H1 (cell line): ENCODE measurements around the gene DDI2. TPM values are rescaled to one million over a fixed set of nuclear protein-coding genes. Genes with fewer than 3 reads are reported as not detected.

ENCODE experiments used
- CTCF ChIA-PET: fragments of 300-600 bp; sonication (Branson Sonifier 250); formaldehyde crosslinking; loops from one replicate; lab custom pipeline; 2021; ENCODE audit not compliant: partially characterized antibody; lab: Charles Lee
- POLR2A ChIA-PET: fragments of 300-600 bp; sonication (Branson Sonifier 250); formaldehyde crosslinking; loops from one replicate; lab custom pipeline; 2021; ENCODE audit warnings: inconsistent platforms; ENCODE audit not compliant: partially characterized antibody; lab: Charles Lee
- DNase-seq, 2 experiments: peaks; one replicate each; pipeline versions ENCODE4 v3.0.0 to v3.0.0-alpha.2; 2010 to 2022; ENCODE audit warnings: low spot score in 2 of 2, low read depth in 1 of 2, mixed read lengths in 1 of 2
- FAIRE-seq: peaks from 2 replicates; lab custom pipeline; 2011; peaks lifted over from hg19 to GRCh38; lab: Jason Lieb, UNC
- H2AFZ ChIP-seq: 2 replicates; pipeline ENCODE4 v1.8.1; 2012; ENCODE audit warnings: low read length, inconsistent platforms
- H2AK5ac ChIP-seq: 2 replicates; pipeline ENCODE4 v1.6.1; 2013; ENCODE audit warnings: low read depth, low read length
- H2BK120ac ChIP-seq: replicated peaks from 2 replicates; pipeline ENCODE3; 2013; ENCODE audit warnings: low read depth, low read length, inconsistent platforms
- H2BK12ac ChIP-seq: 2 replicates; pipeline ENCODE4 v1.6.1; 2013; ENCODE audit warnings: low read depth, low read length
- H2BK15ac ChIP-seq: 2 replicates; pipeline ENCODE4 v1.6.1; 2013; ENCODE audit warnings: low read length
- H2BK20ac ChIP-seq: 2 replicates; pipeline ENCODE4 v1.6.1; 2013; ENCODE audit warnings: low read length
- H2BK5ac ChIP-seq: 2 replicates; pipeline ENCODE4 v1.6.1; 2013; ENCODE audit warnings: low read depth, low read length
- H3K14ac ChIP-seq: 2 replicates; pipeline ENCODE4 v1.6.1; 2013; ENCODE audit warnings: inconsistent platforms; ENCODE audit not compliant: insufficient read length
- H3K18ac ChIP-seq: 2 replicates; pipeline ENCODE4 v1.6.1; 2013; ENCODE audit warnings: low read length; ENCODE audit errors: extremely low read depth
- H3K23ac ChIP-seq: 2 replicates; pipeline ENCODE4 v1.6.1; 2013; ENCODE audit warnings: inconsistent platforms; ENCODE audit not compliant: insufficient read length
- H3K23me2 ChIP-seq: 2 replicates; pipeline ENCODE4 v1.6.1; 2013; ENCODE audit warnings: low read depth, low read length
- H3K27ac ChIP-seq: 2 replicates; pipeline ENCODE4 v1.6.1; 2011; ENCODE audit warnings: low read depth, low read length, inconsistent platforms
- H3K27me3 ChIP-seq, 4 experiments: replicated peaks in 1 of 4; 1 replicate in 1 of 4; 2 replicates in 3 of 4; pipeline versions ENCODE4 v1.6.1 to v1.8.1; 2011 to 2013; ENCODE audit warnings: low read length in 3 of 4, mild to moderate bottlenecking in 3 of 4, inconsistent platforms in 2 of 4, mixed read lengths in 2 of 4, moderate library complexity in 1 of 4; ENCODE audit not compliant: control insufficient read depth in 3 of 4, insufficient read depth in 3 of 4; ENCODE audit errors: extremely low read depth in 1 of 4
- H3K36me3 ChIP-seq, 4 experiments: 2 replicates each; pipeline versions ENCODE4 v1.6.1 to v1.8.1; 2011 to 2013; ENCODE audit warnings: mild to moderate bottlenecking in 4 of 4, low read length in 3 of 4, moderate library complexity in 2 of 4, control low read depth in 1 of 4, inconsistent platforms in 1 of 4; ENCODE audit not compliant: insufficient read depth in 4 of 4, control insufficient read depth in 2 of 4
- H3K4ac ChIP-seq: replicated peaks from 2 replicates; pipeline ENCODE3; 2013; ENCODE audit warnings: low read length, low read depth, mixed read lengths, inconsistent platforms; ENCODE audit not compliant: insufficient read length
- H3K4me1 ChIP-seq, 4 experiments: replicated peaks in 1 of 4; 1 replicate in 1 of 4; 2 replicates in 3 of 4; pipeline versions ENCODE4 v1.6.1 to v1.8.1; 2011 to 2013; ENCODE audit warnings: low read length in 3 of 4, inconsistent platforms in 2 of 4, mixed read lengths in 1 of 4; ENCODE audit not compliant: insufficient read depth in 4 of 4, control insufficient read depth in 3 of 4
- H3K4me2 ChIP-seq, 2 experiments: 2 replicates each; pipeline versions ENCODE4 v1.6.1 to v1.8.1; 2011 to 2013; ENCODE audit warnings: low read depth in 2 of 2, low read length in 2 of 2, control low read depth in 1 of 2, inconsistent platforms in 1 of 2, mild to moderate bottlenecking in 1 of 2; ENCODE audit not compliant: insufficient read depth in 1 of 2
- H3K4me3 ChIP-seq, 4 experiments: fragments of 200-600, 300-600 bp in 1 of 4; sonication (generic), shearing (Covaris generic), sonication (Bioruptor Twin) in 1 of 4; 2 replicates each; pipeline versions ENCODE4 v1.5.1 to v1.8.1; 2011 to 2016; ENCODE audit warnings: low read length in 4 of 4, low read depth in 3 of 4, control low read depth in 2 of 4, inconsistent platforms in 2 of 4, mild to moderate bottlenecking in 2 of 4, mixed read lengths in 1 of 4, moderate library complexity in 1 of 4; ENCODE audit not compliant: insufficient read depth in 2 of 4; ENCODE audit errors: extremely low read depth in 1 of 4
- H3K56ac ChIP-seq: replicated peaks from 2 replicates; pipeline ENCODE3; 2013; ENCODE audit warnings: low read depth, mild to moderate bottlenecking, mixed read lengths, low read length, inconsistent platforms; ENCODE audit not compliant: insufficient read length
- H3K79me1 ChIP-seq: 2 replicates; pipeline ENCODE4 v1.6.1; 2013; ENCODE audit warnings: low read depth, low read length, control low read depth
- H3K79me2 ChIP-seq, 2 experiments: 2 replicates each; pipeline versions ENCODE4 v1.6.1 to v1.8.1; 2012 to 2013; ENCODE audit warnings: low read length in 2 of 2, mild to moderate bottlenecking in 2 of 2, inconsistent platforms in 1 of 2; ENCODE audit not compliant: insufficient read depth in 2 of 2, control insufficient read depth in 1 of 2
- H3K9ac ChIP-seq, 4 experiments: replicated peaks in 1 of 4; 1 replicate in 1 of 4; 2 replicates in 3 of 4; pipeline versions ENCODE4 v1.6.1 to v1.8.1; 2011 to 2013; ENCODE audit warnings: low read depth in 3 of 4, low read length in 3 of 4, control low read depth in 2 of 4, mild to moderate bottlenecking in 2 of 4, moderate library complexity in 2 of 4, inconsistent platforms in 1 of 4; ENCODE audit errors: extremely low read depth in 1 of 4
- H3K9me3 ChIP-seq, 2 experiments: 2 replicates each; pipeline versions ENCODE4 v1.6.1 to v1.8.1; 2012 to 2013; ENCODE audit warnings: mild to moderate bottlenecking in 2 of 2, moderate library complexity in 2 of 2, control low read depth in 1 of 2, inconsistent platforms in 1 of 2, low read depth in 1 of 2, low read length in 1 of 2, mixed read lengths in 1 of 2; ENCODE audit not compliant: insufficient read depth in 2 of 2
- H4K20me1 ChIP-seq, 2 experiments: replicated peaks in 1 of 2; 2 replicates each; pipeline versions ENCODE3 to v1.8.1; 2011 to 2013; ENCODE audit warnings: inconsistent platforms in 2 of 2, low read length in 2 of 2, mild to moderate bottlenecking in 1 of 2; ENCODE audit not compliant: insufficient read depth in 2 of 2, control insufficient read depth in 1 of 2
- H4K5ac ChIP-seq: 2 replicates; pipeline ENCODE4 v1.6.1; 2013; ENCODE audit warnings: low read length, low read depth, mixed read lengths, inconsistent platforms; ENCODE audit not compliant: insufficient read length
- H4K8ac ChIP-seq: 2 replicates; pipeline ENCODE4 v1.8.0; 2013; ENCODE audit warnings: mild to moderate bottlenecking, moderate library complexity, low read length, inconsistent platforms; ENCODE audit not compliant: insufficient read depth; ENCODE audit errors: extremely low read depth
- H4K91ac ChIP-seq: replicated peaks from 2 replicates; pipeline ENCODE3; 2013; ENCODE audit warnings: low read length, mixed read lengths, inconsistent platforms; ENCODE audit not compliant: insufficient read length
- KDM4A ChIP-seq: IDR thresholded peaks from one replicate; pipeline ENCODE4 v1.7.1; 2012; ENCODE audit warnings: low read depth, mild to moderate bottlenecking, moderate library complexity, low read length, inconsistent platforms; ENCODE audit not compliant: severe bottlenecking
- YY1 ChIP-seq: IDR thresholded peaks from 2 replicates; pipeline ENCODE4 v1.6.1; 2011; ENCODE audit warnings: low read depth, mild to moderate bottlenecking, low read length
- WGBS, 2 experiments: shearing (Covaris generic) in 1 of 2; methylation state at CpG; one replicate each; pipeline versions ENCODE4 v1.1.6 to v1.1.7; 2013 to 2015; ENCODE audit warnings: low lambda C conversion rate in 2 of 2, mixed read lengths in 2 of 2, inconsistent platforms in 1 of 2, low coverage in 1 of 2, missing lambda C conversion rate in 1 of 2; ENCODE audit not compliant: insufficient replicate concordance in 2 of 2, insufficient coverage in 1 of 2, insufficient read length in 1 of 2; ENCODE audit errors: extremely low coverage in 1 of 2, missing lambda C conversion rate in 1 of 2; 5-methylcytosine and 5-hydroxymethylcytosine counted together
- polyA plus RNA-seq, 7 experiments: library from polyadenylated mRNA; depleted of rRNA in 3 of 7; stranded (reverse) in 5 of 7; unstranded in 2 of 7; fragments of >200 nt in 5 of 7; fragments of 200-250 nt in 2 of 7; gene quantifications; 1 replicate in 5 of 7; 2 replicates in 1 of 7; 4 replicates in 1 of 7; pipeline versions ENCODE4 v1.2.1 to v1.2.3, GENCODE V29; 2011 to 2013; ENCODE audit warnings: missing spikeins in 2 of 7, mixed read lengths in 2 of 7
- total RNA-seq: library from RNA; stranded (reverse); fragmentation: NEBNext Ultra II Directional; extraction: Animal tissue kit (Norgen Biotek cat#: 25700); gene quantifications from 2 replicates; pipeline ENCODE4 v1.2.1, GENCODE V29; 2021
- TF ChIP-seq, protein P1 (sequence below): IDR thresholded peaks from 2 replicates; pipeline ENCODE4 v1.6.1; 2011; ENCODE audit warnings: low read depth, mild to moderate bottlenecking, low read length; ENCODE audit not compliant: insufficient read depth

DDI2 gene
- total and polyA plus RNA-seq, 2 of the 8 experiments (the other 6 are each of a cell fraction or from before 2014, with no cell fraction given), result 7.7 to 38.3 TPM

DNA sequence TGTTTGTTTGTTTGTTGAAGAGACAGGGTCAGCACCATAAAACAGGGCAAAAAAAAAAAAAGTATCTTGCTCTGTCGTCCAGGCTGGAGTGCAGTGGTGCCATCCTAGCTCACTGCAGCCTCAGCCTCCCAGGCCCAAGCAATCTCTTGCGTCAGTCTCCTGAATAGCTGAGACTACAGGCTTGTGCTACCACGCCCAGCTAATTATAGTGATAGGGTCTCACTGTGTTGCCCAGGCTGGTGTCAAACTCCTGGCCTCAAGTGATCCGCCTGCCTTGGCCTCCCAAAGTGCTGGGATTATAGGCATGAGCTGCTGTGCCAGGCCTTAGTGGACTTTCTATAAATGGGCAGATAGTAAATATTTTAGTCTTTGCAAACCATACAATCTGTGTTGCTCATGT is 19.2 kb downstream of the DDI2 start:
- Histone ChIP-seq H4K20me1 (peaks cover 3 to 6% of the 10 kb centered on the region in 2 experiments), H3K14ac (no peak overlapping the region), H3K79me1 (no peaks in the 10 kb centered on the region; the same call in 1 of the 2 replicates), H3K36me3 (peaks cover 21 to 81% (median 57%) of the 10 kb centered on the region in 4 experiments; a peak in 7 of 8 replicates), H3K23ac (no peak overlapping the region), H2BK120ac (no peak overlapping the region), H4K5ac (no peak overlapping the region), H3K27me3 (no peaks in the 10 kb centered on the region), H3K23me2 (no peaks in the 10 kb centered on the region; the same call in 1 of the 2 replicates), H4K91ac (no peak overlapping the region), H2BK15ac (no peak overlapping the region), H4K8ac (no peak overlapping the region), H3K56ac (no peak overlapping the region), H3K4me2 (no peak overlapping the region), H3K9ac (no peak overlapping the region), H2BK5ac (no peak overlapping the region), H3K4me3 (no peak overlapping the region), H3K18ac (no peak overlapping the region), H3K27ac (no peak overlapping the region), H3K9me3 (no peaks in the 10 kb centered on the region), H3K4ac (no peak overlapping the region), H2BK20ac (no peak overlapping the region), H2BK12ac (no peak overlapping the region), H3K79me2 (no peaks in the 10 kb centered on the region), H2AFZ (no peak overlapping the region), H3K4me1 (no peaks in the 10 kb centered on the region), H2AK5ac (no peak overlapping the region)
- WGBS, 2 experiments, result 84% methylated on average over 4 of the region's 4 CpGs; no CpG with 5 or more reads in 1 of the 2 experiments
- no peak for TF ChIP-seq YY1
- TF ChIP-seq KDM4A, result no peak
- TF ChIP-seq, protein P1, sequence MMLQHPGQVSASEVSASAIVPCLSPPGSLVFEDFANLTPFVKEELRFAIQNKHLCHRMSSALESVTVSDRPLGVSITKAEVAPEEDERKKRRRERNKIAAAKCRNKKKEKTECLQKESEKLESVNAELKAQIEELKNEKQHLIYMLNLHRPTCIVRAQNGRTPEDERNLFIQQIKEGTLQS, result no peak
- DNase-seq (no peak), FAIRE-seq (no peak)
- ChIA-PET CTCF (interaction anchor here (0.6 to 1.2 kb wide), 4 partner anchors 17 to 155 kb away, joined by 3 read pairs; no protein-coding TSS in a partner anchor), POLR2A (no interaction called here)
